ENCODE measurements around the gene CDON. TPM values are rescaled to one million over a fixed set of nuclear protein-coding genes. Genes with fewer than 3 reads are reported as not detected.
A peak's percentile ranks its signal among the peaks of the same experiment; 100 is the strongest.

CDON gene
- total and polyA plus RNA-seq, 2 of the 13 experiments (the other 11 are each of a cell fraction or from before 2014, with no cell fraction given): 9.6 to 12.8 TPM

- peak; percentile 64; the same call in 1 of the 2 replicates for TF ChIP-seq RXRB (CRISPR knock-in tag; IDR thresholded peaks at IDR 0.05; ENCODE audit: borderline replicate concordance)
- no peak for TF ChIP-seq ELK4 (CRISPR knock-in tag; IDR thresholded peaks at IDR 0.05; ENCODE audit: borderline replicate concordance)
- TF ChIP-seq ZNF737 (CRISPR knock-in tag; IDR thresholded peaks at IDR 0.05; ENCODE audit: borderline replicate concordance): no peak
- no peak for TF ChIP-seq NFE2L1 (CRISPR knock-in tag; IDR thresholded peaks at IDR 0.05; ENCODE audit: borderline replicate concordance)
- TF ChIP-seq ZNF598 (CRISPR knock-in tag; IDR thresholded peaks at IDR 0.05; ENCODE audit: borderline replicate concordance): no peak
- TF ChIP-seq ZIK1 (CRISPR knock-in tag; IDR thresholded peaks at IDR 0.05; ENCODE audit: borderline replicate concordance, low read depth): no peak
- TF ChIP-seq ZNF318 (CRISPR knock-in tag; IDR thresholded peaks at IDR 0.05): no peak
- TF ChIP-seq ATF4 (CRISPR knock-in tag; IDR thresholded peaks at IDR 0.05): no peak
- TF ChIP-seq SKI (IDR thresholded peaks at IDR 0.05; ENCODE audit: partially characterized antibody): no peak
- TF ChIP-seq HBP1 (CRISPR knock-in tag; IDR thresholded peaks at IDR 0.05; ENCODE audit: low read depth): no peak
- TF ChIP-seq ZFY (CRISPR knock-in tag; IDR thresholded peaks at IDR 0.05): no peak
- no peak for TF ChIP-seq ZFX (CRISPR knock-in tag; IDR thresholded peaks at IDR 0.05; ENCODE audit: low read depth)
- 0 out of 2 replicates have a peak, but pooled peaks have one; percentile 21 for TF ChIP-seq RCOR2 (CRISPR knock-in tag; IDR thresholded peaks at IDR 0.05)
- TF ChIP-seq ZNF275 (CRISPR knock-in tag; IDR thresholded peaks at IDR 0.05; ENCODE audit: borderline replicate concordance): no peak
Observed at GRCh38 chr11:125987066-125987641, 75.5 kb downstream of the CDON start (continued).

All from HepG2 (cell line).